ENCODE results near the gene NR1I3. TPM values are rescaled to one million over a fixed set of nuclear protein-coding genes. Genes with fewer than 3 reads are reported as not detected.
"Not testable (repeated sequence)": the region's sequence is repeated elsewhere in the genome, so short reads cannot be mapped to it uniquely, and the experiment has no call there.

NR1I3 gene
- polyA plus RNA-seq, 1 donor: 0.83 TPM

- no peak for DNase-seq (ENCODE audit: low read depth)
These were observed 12.8 kb upstream of the NR1I3 start for GRCh38 chr1:161250829-161251228.

- DNase-seq (ENCODE audit: low read depth): not testable (repeated sequence)
These were observed 12.1 kb upstream of the NR1I3 start for GRCh38 chr1:161250100-161250499.

- DNase-seq (ENCODE audit: low read depth): no peak
These were observed 6.9 kb upstream of the NR1I3 start for GRCh38 chr1:161244888-161245287.

- no peak for DNase-seq (ENCODE audit: low read depth)
These were observed 4.3 kb upstream of the NR1I3 start for GRCh38 chr1:161242313-161242712.

GRCh38 chr1:161241682-161242081 lies 3.7 kb upstream of the NR1I3 start:
- DNase-seq (ENCODE audit: low read depth): no peak

- no peak for DNase-seq (ENCODE audit: low read depth)
These were observed 1.8 kb downstream of the NR1I3 start for GRCh38 chr1:161235957-161236775.

- no peak for DNase-seq (ENCODE audit: low read depth)
These were observed 4.9 kb downstream of the NR1I3 start for GRCh38 chr1:161233102-161233501.

- DNase-seq (ENCODE audit: low read depth): no peak
These were observed 7.2 kb downstream of the NR1I3 start for GRCh38 chr1:161230762-161231161.

GRCh38 chr1:161229896-161230295 lies 8.1 kb downstream of the NR1I3 start:
- no peak for DNase-seq (ENCODE audit: low read depth)

- no peak for DNase-seq (ENCODE audit: low read depth)
These were observed 10.0 kb downstream of the NR1I3 start for GRCh38 chr1:161228032-161228431.

GRCh38 chr1:161227196-161227871 lies 10.7 kb downstream of the NR1I3 start:
- DNase-seq (ENCODE audit: low read depth): no peak

- DNase-seq (ENCODE audit: low read depth): no peak
These were observed 11.2 kb downstream of the NR1I3 start for GRCh38 chr1:161226759-161227158.

- no peak for DNase-seq (ENCODE audit: low read depth)
These were observed 11.7 kb downstream of the NR1I3 start for GRCh38 chr1:161226320-161226711.

GRCh38 chr1:161225534-161226319 lies 12.3 kb downstream of the NR1I3 start, which contains the start of gene TOMM40L:
Gene TOMM40L (plus strand): TSS chr1:161226060. CDS start chr1:161226490, 430 bp downstream.
- DNase-seq (ENCODE audit: low read depth): peak; percentile 91

GRCh38 chr1:161225178-161225533 lies 12.8 kb downstream of the NR1I3 start:
- no peak for DNase-seq (ENCODE audit: low read depth)

GRCh38 chr1:161224695-161225087 lies 13.3 kb downstream of the NR1I3 start:
- not testable (repeated sequence) for DNase-seq (ENCODE audit: low read depth)

- no peak for DNase-seq (ENCODE audit: low read depth)
These were observed 14.0 kb downstream of the NR1I3 start for GRCh38 chr1:161223805-161224694.

- no peak for DNase-seq (ENCODE audit: low read depth)
These were observed 15.6 kb downstream of the NR1I3 start for GRCh38 chr1:161222175-161223019.

GRCh38 chr1:161220002-161220401 lies 18.0 kb downstream of the NR1I3 start:
- DNase-seq (ENCODE audit: low read depth): no peak
